Lung (tissue), 12 donors: ENCODE results near the gene ANKRD17. TPM values are rescaled to one million over a fixed set of nuclear protein-coding genes. Genes with fewer than 3 reads are reported as not detected.

ENCODE experiments used
- ATAC-seq: fragments of 200-7000 bp; cut with Tn5 transposase; one replicate; pipeline ENCODE4 v1.9.1; 2020; ENCODE audit warnings: moderate number of reproducible peaks; ENCODE audit not compliant: insufficient read depth, low FRiP score
- DNase-seq, 3 donors: peaks; one replicate each; pipeline ENCODE4 v3.0.0-alpha.2; 2013 to 2017
- H3K27ac ChIP-seq, 2 donors: one replicate each; pipeline ENCODE4 v1.5.1; 2013; ENCODE audit warnings: mild to moderate bottlenecking in 2 of 2, moderate library complexity in 2 of 2, control low read depth in 1 of 2, inconsistent platforms in 1 of 2, low read depth in 1 of 2, low read length in 1 of 2
- H3K27me3 ChIP-seq, 3 donors: one replicate each; pipeline ENCODE4 v1.5.1; 2013; ENCODE audit warnings: low read length in 2 of 3; ENCODE audit not compliant: control insufficient read depth in 3 of 3, insufficient read depth in 3 of 3
- H3K36me3 ChIP-seq, 4 donors: one replicate each; pipeline ENCODE4 v1.5.1; 2013; ENCODE audit warnings: low read length in 4 of 4, mild to moderate bottlenecking in 1 of 4, moderate library complexity in 1 of 4; ENCODE audit not compliant: control insufficient read depth in 4 of 4, insufficient read depth in 4 of 4
- H3K4me1 ChIP-seq, 5 donors: one replicate each; pipeline ENCODE4 v1.5.1; 2013; ENCODE audit warnings: low read length in 5 of 5, mild to moderate bottlenecking in 2 of 5, moderate library complexity in 1 of 5; ENCODE audit not compliant: control insufficient read depth in 5 of 5, insufficient read depth in 5 of 5
- H3K4me3 ChIP-seq: one replicate; pipeline ENCODE4 v1.5.1; 2013; ENCODE audit warnings: mild to moderate bottlenecking, control low read depth, moderate library complexity
- H3K9ac ChIP-seq, 2 donors: one replicate each; pipeline ENCODE4 v1.5.1; 2013; ENCODE audit warnings: low read length in 2 of 2, control low read depth in 1 of 2; ENCODE audit not compliant: insufficient read depth in 1 of 2
- H3K9me3 ChIP-seq, 4 donors: one replicate each; pipeline ENCODE4 v1.5.1; 2013; ENCODE audit warnings: low read length in 3 of 4, mild to moderate bottlenecking in 1 of 4, moderate library complexity in 1 of 4; ENCODE audit not compliant: control insufficient read depth in 4 of 4, insufficient read depth in 3 of 4
- whole genome bisulfite sequencing, 2 donors: extraction: QIAGEN DNeasy Blood & Tissue Kit; methylation state at CpG; one replicate each; pipeline ENCODE4 v1.1.7; 2013; 5-methylcytosine and 5-hydroxymethylcytosine counted together
- polyA plus RNA-seq, 2 donors: library from polyadenylated mRNA; stranded (reverse); fragments of 200-250 nt; gene quantifications; one replicate each; pipeline ENCODE4 v1.2.1, GENCODE V29; 2013
- total RNA-seq, 2 donors: library from RNA; depleted of rRNA in 1 of 2; stranded (reverse); fragments of >200 nt in 1 of 2; gene quantifications; one replicate each; pipeline ENCODE4 v1.2.1, GENCODE V29; 2014 to 2021
- TF ChIP-seq, protein P1 (sequence below): IDR thresholded peaks from 2 replicates; pipeline ENCODE4 v1.5.1; 2012; ENCODE audit warnings: mild to moderate bottlenecking; ENCODE audit errors: control extremely low read depth, extremely low read depth
- donor health status: control.
- donor health status: control.
- donor health status: Bipolar disorder and iron deficiency.
- donor health status: healthy.
- donor health status: DM: yes; HTN: yes; CAD: no.

ANKRD17 gene
- total and polyA plus RNA-seq, 4 donors: 7.8 to 74.4 (median 31.7) TPM

DNA sequence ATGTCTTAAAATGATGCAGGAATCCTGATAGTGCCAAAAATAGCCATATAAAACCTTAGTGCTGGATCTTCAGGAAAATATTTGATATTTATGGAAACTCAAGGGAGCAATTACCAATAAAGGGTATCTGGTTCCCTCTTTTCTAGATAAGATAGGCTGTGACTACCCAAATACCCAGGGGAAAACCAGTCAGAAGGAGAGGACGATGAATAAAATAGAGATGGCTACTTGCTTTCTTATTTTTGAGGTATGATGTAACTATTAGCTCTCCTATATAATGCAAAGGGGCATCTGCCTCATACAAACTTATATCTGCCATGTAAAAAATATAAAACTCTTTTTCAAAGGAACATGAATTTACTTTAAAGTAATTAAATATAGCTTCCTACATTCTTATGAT is 165.7 kb downstream of the ANKRD17 start:
- no peaks in the 10 kb centered on the region for H3K4me1 ChIP-seq
- DNase-seq (no peak), ATAC-seq (no peak)
- no peak overlapping the region for H3K9ac ChIP-seq
- no peak overlapping the region for H3K27ac ChIP-seq
- H3K9me3 ChIP-seq: no peaks in the 10 kb centered on the region
- no peaks in the 10 kb centered on the region for H3K27me3 ChIP-seq
- no peak overlapping the region for H3K4me3 ChIP-seq
- H3K36me3 ChIP-seq: peaks cover 20 to 36% (median 24%) of the 10 kb centered on the region in 4 donors
- 83 to 98% methylated on average over 1 of the region's 1 CpG for WGBS, 2 donors
- TF ChIP-seq, protein P1, sequence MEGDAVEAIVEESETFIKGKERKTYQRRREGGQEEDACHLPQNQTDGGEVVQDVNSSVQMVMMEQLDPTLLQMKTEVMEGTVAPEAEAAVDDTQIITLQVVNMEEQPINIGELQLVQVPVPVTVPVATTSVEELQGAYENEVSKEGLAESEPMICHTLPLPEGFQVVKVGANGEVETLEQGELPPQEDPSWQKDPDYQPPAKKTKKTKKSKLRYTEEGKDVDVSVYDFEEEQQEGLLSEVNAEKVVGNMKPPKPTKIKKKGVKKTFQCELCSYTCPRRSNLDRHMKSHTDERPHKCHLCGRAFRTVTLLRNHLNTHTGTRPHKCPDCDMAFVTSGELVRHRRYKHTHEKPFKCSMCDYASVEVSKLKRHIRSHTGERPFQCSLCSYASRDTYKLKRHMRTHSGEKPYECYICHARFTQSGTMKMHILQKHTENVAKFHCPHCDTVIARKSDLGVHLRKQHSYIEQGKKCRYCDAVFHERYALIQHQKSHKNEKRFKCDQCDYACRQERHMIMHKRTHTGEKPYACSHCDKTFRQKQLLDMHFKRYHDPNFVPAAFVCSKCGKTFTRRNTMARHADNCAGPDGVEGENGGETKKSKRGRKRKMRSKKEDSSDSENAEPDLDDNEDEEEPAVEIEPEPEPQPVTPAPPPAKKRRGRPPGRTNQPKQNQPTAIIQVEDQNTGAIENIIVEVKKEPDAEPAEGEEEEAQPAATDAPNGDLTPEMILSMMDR: no peak

DNA sequence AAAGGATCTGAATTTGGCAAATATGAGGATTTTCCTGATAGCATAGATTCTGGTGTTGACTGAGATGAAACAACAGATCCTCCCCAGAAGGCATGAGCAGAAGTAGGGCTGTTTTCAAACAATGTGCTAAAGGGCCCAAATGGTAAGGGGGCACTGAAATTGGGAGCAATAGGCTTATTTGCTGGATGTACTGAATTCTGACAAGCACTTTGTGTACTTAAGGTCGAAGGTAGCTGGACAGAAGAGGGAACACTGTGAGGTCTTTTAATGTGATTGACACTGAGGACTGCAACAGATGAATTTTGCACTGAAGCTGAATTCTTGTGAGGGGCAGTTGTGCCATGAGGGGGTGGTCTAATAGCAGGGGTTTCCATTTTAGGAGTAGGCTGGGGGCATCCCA is 167.9 kb downstream of the ANKRD17 start:
- DNase-seq (no peak), ATAC-seq (no peak)
- H3K36me3 ChIP-seq: peaks cover 20 to 33% (median 23%) of the 10 kb centered on the region in 4 donors
- no peak overlapping the region for H3K27ac ChIP-seq
- H3K4me3 ChIP-seq: no peak overlapping the region
- TF ChIP-seq, protein P1: no peak
- no peaks in the 10 kb centered on the region for H3K4me1 ChIP-seq
- H3K9me3 ChIP-seq: no peaks in the 10 kb centered on the region
- no peaks in the 10 kb centered on the region for H3K27me3 ChIP-seq
- 87 to 90% methylated on average over 1 of the region's 1 CpG for WGBS, 2 donors
- no peak overlapping the region for H3K9ac ChIP-seq

DNA sequence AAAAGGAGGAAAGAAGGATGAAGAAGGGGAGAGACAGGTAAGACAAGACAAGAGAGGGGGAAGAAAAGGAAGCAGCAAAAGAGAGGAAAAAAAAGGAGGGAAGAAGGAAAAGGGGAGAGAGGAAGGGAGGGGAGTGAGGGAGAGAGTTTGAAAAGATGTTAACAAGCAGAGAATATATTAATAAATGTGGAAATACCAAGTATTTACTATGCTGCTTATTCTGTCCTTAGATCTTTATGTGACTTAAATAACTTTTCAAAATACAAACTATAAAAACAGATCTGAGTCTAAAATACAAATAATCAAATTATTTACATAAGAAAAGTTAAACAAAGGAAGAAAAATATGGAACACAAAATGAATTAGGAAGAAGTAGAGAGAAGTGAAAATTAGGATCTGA is 170.7 kb downstream of the ANKRD17 start:
- DNase-seq: no peak
- Histone ChIP-seq H3K9me3 (no peaks in the 10 kb centered on the region), H3K27ac (no peak overlapping the region), H3K36me3 (peaks cover 18 to 41% (median 25%) of the 10 kb centered on the region in 4 donors), H3K4me1 (no peaks in the 10 kb centered on the region), H3K27me3 (no peaks in the 10 kb centered on the region), H3K4me3 (no peak overlapping the region), H3K9ac (no peak overlapping the region)
- TF ChIP-seq, protein P1: no peak
- ATAC-seq: no peak
